ENCODE data around the gene CNBP.
"Not testable (repeated sequence)": the region's sequence is repeated elsewhere in the genome, so short reads cannot be mapped to it uniquely, and the experiment has no call there.

CNBP gene

DNA sequence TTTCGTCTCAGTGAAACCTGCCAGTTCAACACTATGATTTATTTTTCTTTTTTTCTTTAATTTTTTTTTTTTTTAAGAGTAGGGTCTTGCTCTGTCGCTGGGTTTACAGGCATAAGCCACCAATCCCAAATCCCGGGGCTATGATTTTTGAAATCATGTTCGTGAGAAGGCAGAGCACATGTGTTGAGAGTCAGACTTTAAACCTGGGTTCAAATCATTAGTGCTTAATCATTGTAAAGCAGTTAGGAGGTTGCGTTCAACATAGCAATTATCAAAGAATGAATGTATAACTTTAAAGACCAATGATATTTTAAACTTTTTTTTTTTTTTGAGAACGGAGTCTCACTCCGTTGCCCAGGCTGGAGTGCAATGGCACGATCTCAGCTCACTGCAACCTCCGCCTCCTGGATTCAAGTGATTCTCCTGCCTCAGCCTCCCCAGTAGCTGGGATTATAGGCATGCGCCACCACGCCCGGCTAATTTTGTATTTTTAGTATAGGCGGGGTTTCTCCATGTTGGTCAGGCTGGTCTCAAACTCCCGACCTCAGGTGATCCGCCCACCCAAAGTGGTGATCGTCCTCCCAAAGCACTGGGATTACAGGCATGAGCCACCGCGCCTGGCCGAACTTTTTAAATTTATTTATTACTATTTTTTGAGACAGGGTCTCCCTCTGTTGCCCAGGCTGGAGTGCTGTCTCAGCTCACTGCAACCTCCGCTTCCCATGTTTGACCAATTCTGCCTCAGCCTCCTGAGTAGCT, 1.3 kb upstream of the CNBP start:
- DNase-seq: not testable (repeated sequence)

DNA sequence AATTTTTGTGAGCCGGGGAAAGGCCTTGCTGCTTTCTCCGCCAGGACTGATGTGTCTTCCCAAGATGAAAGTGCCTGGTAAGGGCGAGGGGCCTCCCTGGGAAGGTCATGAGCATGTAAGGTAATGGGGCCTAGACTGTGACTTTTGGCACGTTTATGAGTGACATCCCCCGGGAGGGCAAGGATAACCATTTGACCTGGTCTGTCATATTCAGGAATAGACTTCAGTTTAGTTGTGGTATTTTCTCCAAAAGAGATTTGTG, 631 bp upstream of the CNBP start:
- no peak for DNase-seq

GRCh38 chr3:129182390-129183185, 1.1 kb downstream of the CNBP start:
- DNase-seq: no peak

GRCh38 chr3:129181819-129182218, 1.9 kb downstream of the CNBP start:
- no peak for DNase-seq

- no peak for DNase-seq
Observed at GRCh38 chr3:129180461-129180860, 3.2 kb downstream of the CNBP start.

- DNase-seq: no peak
Observed at GRCh38 chr3:129176051-129176450, 7.6 kb downstream of the CNBP start.

- DNase-seq: no peak
Observed at GRCh38 chr3:129173725-129174124, 10.0 kb downstream of the CNBP start.

- DNase-seq: no peak
Observed at GRCh38 chr3:129173206-129173605, 10.5 kb downstream of the CNBP start.

- DNase-seq: no peak
Observed at GRCh38 chr3:129166579-129167332, 16.9 kb downstream of the CNBP start.

- not testable (repeated sequence) for DNase-seq
Observed at GRCh38 chr3:129165594-129165993, 18.1 kb downstream of the CNBP start.

- no peak for DNase-seq
Observed at GRCh38 chr3:129164500-129164899, 19.2 kb downstream of the CNBP start.

DNA sequence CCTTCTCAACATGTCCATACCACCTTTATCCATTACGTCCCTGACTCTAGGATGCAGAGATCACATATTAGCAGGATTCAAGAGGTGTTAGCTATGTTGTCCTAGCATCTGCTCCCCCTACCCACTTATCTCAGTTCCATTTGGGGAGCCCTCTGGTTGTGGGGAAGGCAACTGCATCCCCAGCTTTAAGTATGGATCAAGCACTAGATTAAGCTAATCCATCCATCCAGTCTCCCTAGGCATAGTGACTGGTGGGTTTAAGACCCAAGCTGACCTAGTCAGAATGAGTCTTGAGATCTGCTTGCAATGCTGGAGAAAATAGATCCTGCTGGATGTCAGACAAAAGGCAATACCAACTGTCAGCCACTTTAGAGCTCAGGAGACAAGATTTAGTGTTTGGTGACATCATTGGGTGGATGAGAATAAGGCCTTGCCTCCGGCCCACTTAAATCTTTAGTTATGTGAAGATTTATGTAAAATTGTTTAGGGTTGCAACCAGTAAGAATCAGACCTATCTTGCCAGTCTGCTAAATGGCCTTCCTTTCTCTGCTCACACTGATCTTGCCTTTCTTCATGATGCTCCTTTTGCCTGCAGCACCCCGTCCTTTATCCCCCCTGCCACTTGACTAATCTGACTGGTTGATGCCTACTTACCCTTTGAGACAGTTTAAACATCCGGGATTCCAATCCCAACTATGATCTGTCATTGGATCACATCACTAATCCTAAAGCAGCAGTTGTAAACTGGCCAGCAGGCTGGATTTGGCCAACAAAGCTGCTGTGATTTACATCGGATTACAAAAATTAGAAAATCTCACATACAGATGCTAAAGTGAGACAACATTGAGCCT, 20.7 kb downstream of the CNBP start:
- DNase-seq: no peak

DNA sequence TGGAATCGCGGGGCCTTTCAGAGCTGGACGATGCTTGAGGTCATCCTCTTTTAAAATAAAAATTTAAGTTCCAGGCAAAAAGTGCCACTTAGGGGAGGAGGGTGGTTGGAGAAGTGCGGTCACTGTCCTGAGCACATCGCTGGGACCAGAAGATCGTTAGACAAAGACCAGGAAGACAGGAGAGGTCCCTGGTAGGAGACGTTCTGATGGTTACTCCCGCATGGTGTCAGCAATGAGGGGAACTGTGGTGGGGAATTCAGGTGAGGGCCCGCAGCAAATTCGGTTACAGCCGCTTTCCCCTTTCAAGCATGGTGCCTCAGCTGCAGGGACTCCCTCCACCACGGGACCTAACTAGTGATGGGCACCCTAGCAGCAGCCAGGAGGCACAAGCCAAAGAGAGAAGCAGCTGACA, 21.8 kb downstream of the CNBP start:
- DNase-seq: no peak

DNA sequence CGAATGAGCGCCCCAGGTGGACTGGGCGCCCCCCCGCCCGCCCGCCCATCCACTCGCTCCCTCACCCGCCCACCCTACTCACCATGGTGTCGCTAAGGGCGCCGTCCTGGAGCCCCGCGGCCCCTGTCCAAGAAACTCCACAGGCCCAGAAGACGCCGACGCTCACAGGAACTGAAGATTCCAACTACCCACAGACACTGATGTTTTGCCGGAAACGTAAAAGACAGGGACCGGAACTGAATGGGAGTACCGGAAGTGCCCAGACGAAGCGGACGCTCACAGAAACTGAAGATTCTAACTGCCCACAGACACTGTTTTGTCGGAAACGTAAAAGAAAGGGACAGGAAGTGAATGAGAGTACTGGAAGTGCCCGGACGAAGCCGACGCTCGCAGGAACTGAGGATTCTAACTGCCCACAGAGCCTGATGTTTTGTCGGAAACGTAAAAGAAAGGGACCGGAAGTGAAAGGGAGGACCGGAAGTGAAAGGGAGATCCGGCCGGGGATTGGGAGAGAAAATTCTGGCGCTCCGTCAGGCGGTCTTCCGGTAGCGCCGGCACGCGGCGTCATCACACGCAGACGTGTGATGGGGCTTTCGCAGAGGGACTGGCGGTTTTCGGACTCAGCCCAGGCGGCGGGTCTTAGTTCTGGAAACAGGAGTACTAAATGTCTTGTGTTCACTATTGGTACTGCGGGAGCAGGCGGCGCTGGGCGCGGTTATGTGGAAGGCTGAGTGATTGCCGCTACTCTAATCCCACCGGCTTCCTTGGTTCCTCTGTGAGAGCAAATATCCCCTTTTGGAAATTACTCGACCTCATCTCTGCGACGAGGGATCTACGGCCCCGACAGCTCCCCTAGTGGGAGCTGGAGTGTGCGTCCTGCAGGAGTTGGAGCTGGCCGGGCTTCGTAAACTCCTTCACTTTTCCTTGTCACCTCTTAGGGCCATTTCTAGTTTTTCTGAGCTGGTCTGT, 22.5 kb downstream of the CNBP start, which contains the start of gene ISY1:
TSS of gene ISY1 (minus strand) at position 173 of the 969 bp plus-strand sequence. CDS start at position 85, 88 bp downstream.
- DNase-seq: peak; percentile 83

DNA sequence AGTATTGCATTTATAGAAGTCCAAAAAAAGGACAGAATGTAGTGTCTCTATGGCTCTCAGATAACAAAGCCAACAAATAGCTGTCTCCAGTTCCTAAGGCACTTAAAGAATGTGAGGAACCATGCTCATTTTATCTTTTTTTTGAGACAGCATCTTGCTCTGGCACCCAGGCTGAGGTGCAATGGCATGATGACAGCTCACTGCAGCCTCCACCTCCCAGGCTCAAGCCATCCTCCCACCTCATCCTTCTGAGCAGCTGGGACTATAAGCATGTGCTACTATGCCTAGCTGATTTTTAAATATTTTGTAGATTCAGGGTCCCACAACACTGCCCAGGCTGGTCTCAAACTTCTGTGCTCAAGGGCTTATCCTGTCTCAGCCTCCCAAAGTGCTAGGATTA, 38.9 kb downstream of the CNBP start:
- DNase-seq: no peak

GRCh38 chr3:129141011-129141410, 42.7 kb downstream of the CNBP start:
- DNase-seq: not testable (repeated sequence)

- DNase-seq: no peak
Observed at GRCh38 chr3:129139911-129140310, 43.8 kb downstream of the CNBP start.

GRCh38 chr3:129136275-129136674, 47.4 kb downstream of the CNBP start:
- DNase-seq: not testable (repeated sequence)

- no peak for DNase-seq
Observed at GRCh38 chr3:129132097-129132866, 51.4 kb downstream of the CNBP start.

- DNase-seq: no peak
Observed at GRCh38 chr3:129131465-129132088, 52.1 kb downstream of the CNBP start.

Measured in NCI-H748 treated with DMSO at 0.1 percent for 48 hours (cell line).